Endothelial cell of umbilical vein (primary cell): Measurements from ENCODE around the gene GABPB1.

Experiments used
- EZH2 ChIP-seq: IDR thresholded peaks from 2 replicates; pipeline ENCODE4 v1.6.1; 2012; ENCODE audit warnings: borderline replicate concordance, low read depth, mild to moderate bottlenecking, moderate library complexity, low read length, inconsistent platforms; ENCODE audit not compliant: severe bottlenecking
- TF ChIP-seq, protein P1 (sequence below), 2 donors: IDR thresholded peaks; 1 replicate in 1 of 2; 2 replicates in 1 of 2; pipeline ENCODE4 v1.5.1; 2011; ENCODE audit warnings: low read length in 2 of 2, mild to moderate bottlenecking in 2 of 2, moderate library complexity in 2 of 2, control low read depth in 1 of 2, inconsistent platforms in 1 of 2, low read depth in 1 of 2; ENCODE audit not compliant: insufficient read depth in 1 of 2; ENCODE audit errors: extremely low read depth in 1 of 2

DNA sequence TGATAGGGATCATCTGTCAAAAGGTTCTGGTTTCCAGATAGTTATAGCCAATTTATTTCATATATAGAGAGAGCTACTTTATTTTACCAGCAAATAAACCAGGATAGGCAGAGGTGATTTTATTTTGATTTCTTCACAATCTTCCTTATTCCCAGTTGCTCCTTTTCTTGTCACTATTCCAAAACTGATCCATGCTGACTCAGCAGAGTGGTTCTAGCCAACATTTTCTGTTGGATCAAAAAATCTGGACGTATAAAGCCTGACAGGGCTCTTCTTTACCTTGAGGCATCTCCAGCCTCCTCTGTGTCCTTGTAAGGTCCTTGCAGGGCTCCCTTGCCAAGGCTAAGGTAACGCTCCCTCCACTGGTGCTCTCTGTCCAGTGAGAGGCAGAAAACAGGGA lies 105.3 kb downstream of the GABPB1 start:
- no peak for TF ChIP-seq EZH2
- TF ChIP-seq, protein P1, sequence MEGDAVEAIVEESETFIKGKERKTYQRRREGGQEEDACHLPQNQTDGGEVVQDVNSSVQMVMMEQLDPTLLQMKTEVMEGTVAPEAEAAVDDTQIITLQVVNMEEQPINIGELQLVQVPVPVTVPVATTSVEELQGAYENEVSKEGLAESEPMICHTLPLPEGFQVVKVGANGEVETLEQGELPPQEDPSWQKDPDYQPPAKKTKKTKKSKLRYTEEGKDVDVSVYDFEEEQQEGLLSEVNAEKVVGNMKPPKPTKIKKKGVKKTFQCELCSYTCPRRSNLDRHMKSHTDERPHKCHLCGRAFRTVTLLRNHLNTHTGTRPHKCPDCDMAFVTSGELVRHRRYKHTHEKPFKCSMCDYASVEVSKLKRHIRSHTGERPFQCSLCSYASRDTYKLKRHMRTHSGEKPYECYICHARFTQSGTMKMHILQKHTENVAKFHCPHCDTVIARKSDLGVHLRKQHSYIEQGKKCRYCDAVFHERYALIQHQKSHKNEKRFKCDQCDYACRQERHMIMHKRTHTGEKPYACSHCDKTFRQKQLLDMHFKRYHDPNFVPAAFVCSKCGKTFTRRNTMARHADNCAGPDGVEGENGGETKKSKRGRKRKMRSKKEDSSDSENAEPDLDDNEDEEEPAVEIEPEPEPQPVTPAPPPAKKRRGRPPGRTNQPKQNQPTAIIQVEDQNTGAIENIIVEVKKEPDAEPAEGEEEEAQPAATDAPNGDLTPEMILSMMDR (IDR thresholded peaks at IDR 0.05; ENCODE audit: extremely low read depth in 1 of 2, insufficient read depth in 1 of 2, low read depth in 1 of 2, low read length in 2 of 2): no peak
